ENCODE results near the gene COL25A1. TPM values are rescaled to one million over a fixed set of nuclear protein-coding genes. Genes with fewer than 3 reads are reported as not detected.

COL25A1 gene
- total RNA-seq, 1 experiment from 2014 or later: not detected

DNA sequence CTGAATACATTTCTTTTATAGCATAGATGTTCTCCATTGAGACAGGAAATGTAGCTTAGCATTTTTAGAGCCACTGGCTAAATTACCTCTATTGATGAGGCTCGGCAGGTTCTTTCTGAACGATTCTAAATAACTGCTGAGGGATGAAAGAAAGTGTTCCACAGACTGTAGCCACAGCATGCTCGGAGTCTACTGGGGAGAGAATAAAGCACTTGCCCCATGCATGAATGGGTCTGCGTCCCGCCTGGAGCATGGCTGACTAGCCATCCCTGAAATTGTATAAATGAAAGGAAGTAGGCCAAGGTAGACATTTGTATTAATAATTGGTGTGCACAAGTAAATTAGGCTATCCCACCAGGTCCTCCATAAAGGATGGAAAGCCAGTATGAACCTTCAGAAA lies 269.8 kb downstream of the COL25A1 start:
- intact Hi-C loops (cut with micrococcal nuclease; ENCODE audit: unreplicated experiment) (no loop called here), in situ Hi-C loops (cut with HindIII; ENCODE audit: low pct_unique_long_range_greater_than_20kb, low sequenced_read_pairs) (no loop called here)
- TF ChIP-seq, protein P1, sequence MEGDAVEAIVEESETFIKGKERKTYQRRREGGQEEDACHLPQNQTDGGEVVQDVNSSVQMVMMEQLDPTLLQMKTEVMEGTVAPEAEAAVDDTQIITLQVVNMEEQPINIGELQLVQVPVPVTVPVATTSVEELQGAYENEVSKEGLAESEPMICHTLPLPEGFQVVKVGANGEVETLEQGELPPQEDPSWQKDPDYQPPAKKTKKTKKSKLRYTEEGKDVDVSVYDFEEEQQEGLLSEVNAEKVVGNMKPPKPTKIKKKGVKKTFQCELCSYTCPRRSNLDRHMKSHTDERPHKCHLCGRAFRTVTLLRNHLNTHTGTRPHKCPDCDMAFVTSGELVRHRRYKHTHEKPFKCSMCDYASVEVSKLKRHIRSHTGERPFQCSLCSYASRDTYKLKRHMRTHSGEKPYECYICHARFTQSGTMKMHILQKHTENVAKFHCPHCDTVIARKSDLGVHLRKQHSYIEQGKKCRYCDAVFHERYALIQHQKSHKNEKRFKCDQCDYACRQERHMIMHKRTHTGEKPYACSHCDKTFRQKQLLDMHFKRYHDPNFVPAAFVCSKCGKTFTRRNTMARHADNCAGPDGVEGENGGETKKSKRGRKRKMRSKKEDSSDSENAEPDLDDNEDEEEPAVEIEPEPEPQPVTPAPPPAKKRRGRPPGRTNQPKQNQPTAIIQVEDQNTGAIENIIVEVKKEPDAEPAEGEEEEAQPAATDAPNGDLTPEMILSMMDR (IDR thresholded peaks at IDR 0.05): no peak
- TF ChIP-seq, protein P2, sequence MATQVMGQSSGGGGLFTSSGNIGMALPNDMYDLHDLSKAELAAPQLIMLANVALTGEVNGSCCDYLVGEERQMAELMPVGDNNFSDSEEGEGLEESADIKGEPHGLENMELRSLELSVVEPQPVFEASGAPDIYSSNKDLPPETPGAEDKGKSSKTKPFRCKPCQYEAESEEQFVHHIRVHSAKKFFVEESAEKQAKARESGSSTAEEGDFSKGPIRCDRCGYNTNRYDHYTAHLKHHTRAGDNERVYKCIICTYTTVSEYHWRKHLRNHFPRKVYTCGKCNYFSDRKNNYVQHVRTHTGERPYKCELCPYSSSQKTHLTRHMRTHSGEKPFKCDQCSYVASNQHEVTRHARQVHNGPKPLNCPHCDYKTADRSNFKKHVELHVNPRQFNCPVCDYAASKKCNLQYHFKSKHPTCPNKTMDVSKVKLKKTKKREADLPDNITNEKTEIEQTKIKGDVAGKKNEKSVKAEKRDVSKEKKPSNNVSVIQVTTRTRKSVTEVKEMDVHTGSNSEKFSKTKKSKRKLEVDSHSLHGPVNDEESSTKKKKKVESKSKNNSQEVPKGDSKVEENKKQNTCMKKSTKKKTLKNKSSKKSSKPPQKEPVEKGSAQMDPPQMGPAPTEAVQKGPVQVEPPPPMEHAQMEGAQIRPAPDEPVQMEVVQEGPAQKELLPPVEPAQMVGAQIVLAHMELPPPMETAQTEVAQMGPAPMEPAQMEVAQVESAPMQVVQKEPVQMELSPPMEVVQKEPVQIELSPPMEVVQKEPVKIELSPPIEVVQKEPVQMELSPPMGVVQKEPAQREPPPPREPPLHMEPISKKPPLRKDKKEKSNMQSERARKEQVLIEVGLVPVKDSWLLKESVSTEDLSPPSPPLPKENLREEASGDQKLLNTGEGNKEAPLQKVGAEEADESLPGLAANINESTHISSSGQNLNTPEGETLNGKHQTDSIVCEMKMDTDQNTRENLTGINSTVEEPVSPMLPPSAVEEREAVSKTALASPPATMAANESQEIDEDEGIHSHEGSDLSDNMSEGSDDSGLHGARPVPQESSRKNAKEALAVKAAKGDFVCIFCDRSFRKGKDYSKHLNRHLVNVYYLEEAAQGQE (IDR thresholded peaks at IDR 0.05; ENCODE audit: insufficient read depth in 1 of 2, low read depth in 2 of 2, low read length in 1 of 2): no peak
- no peak for TF ChIP-seq SIN3A (IDR thresholded peaks at IDR 0.05; ENCODE audit: borderline replicate concordance, insufficient read depth, low read depth, low read length)
- no peak for TF ChIP-seq POLR2AphosphoS5 (IDR thresholded peaks at IDR 0.05; ENCODE audit: low read depth, low read length)
- TF ChIP-seq TCF7L2 (IDR thresholded peaks at IDR 0.05; ENCODE audit: low read depth, low read length): no peak
- no peaks in the 10 kb centered on the region for H3K27me3 ChIP-seq (ENCODE audit: control insufficient read depth, insufficient read depth, low read length)
- no peak overlapping the region for H3K4me3 ChIP-seq (ENCODE audit: low read depth in 2 of 2, low read length in 2 of 2)
- H3K27ac ChIP-seq (ENCODE audit: low read length): no peak overlapping the region
- no TSS peak for BruUV-seq (replicated peaks)
- CTCF ChIA-PET: no interaction called here
- ATAC-seq (no peak), DNase-seq (ENCODE audit: low read depth, low spot score) (no peak)
- H3K36me3 ChIP-seq (ENCODE audit: control insufficient read depth, insufficient read depth, low read length): no peaks in the 10 kb centered on the region
- no peaks in the 10 kb centered on the region for H3K4me1 ChIP-seq (ENCODE audit: control insufficient read depth, insufficient read depth, low read length)
- POLR2A ChIA-PET: no interaction called here
- H3K9me3 ChIP-seq (ENCODE audit: control insufficient read depth, insufficient read depth, low read depth, low read length): no peaks in the 10 kb centered on the region

DNA sequence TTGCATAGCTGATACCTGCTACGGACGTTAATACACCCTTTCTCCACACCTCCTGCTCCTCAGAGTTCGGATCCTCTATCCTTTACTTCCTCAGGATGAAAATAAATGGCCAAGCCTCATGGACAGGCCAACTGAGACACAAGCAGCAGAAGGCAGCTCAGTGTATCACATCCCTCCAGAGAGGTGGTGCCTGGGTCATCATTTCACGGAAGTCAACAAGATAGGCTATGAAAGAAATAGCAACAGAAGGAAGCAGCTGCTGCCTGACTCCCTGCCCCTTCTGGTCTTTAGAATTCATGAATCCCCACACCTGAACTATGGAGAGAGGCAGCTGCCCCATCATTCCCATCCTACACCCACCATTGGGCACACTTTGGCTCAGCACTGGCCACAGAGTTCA lies 272.5 kb downstream of the COL25A1 start:
- TF ChIP-seq, protein P2 (IDR thresholded peaks at IDR 0.05; ENCODE audit: insufficient read depth in 1 of 2, low read depth in 2 of 2, low read length in 1 of 2): no peak
- TF ChIP-seq, protein P1 (IDR thresholded peaks at IDR 0.05): no peak
- TF ChIP-seq POLR2AphosphoS5 (IDR thresholded peaks at IDR 0.05; ENCODE audit: low read depth, low read length) (no peak), TCF7L2 (IDR thresholded peaks at IDR 0.05; ENCODE audit: low read depth, low read length) (no peak), SIN3A (IDR thresholded peaks at IDR 0.05; ENCODE audit: borderline replicate concordance, insufficient read depth, low read depth, low read length) (no peak)
- Histone ChIP-seq H3K27ac (ENCODE audit: low read length) (no peak overlapping the region), H3K36me3 (ENCODE audit: control insufficient read depth, insufficient read depth, low read length) (no peaks in the 10 kb centered on the region), H3K4me1 (ENCODE audit: control insufficient read depth, insufficient read depth, low read length) (no peaks in the 10 kb centered on the region), H3K9me3 (ENCODE audit: control insufficient read depth, insufficient read depth, low read depth, low read length) (no peaks in the 10 kb centered on the region), H3K27me3 (ENCODE audit: control insufficient read depth, insufficient read depth, low read length) (no peaks in the 10 kb centered on the region), H3K4me3 (ENCODE audit: low read depth in 2 of 2, low read length in 2 of 2) (no peak overlapping the region)
- in situ Hi-C loops (cut with HindIII; ENCODE audit: low pct_unique_long_range_greater_than_20kb, low sequenced_read_pairs): no loop called here
- CTCF ChIA-PET: no interaction called here
- no peak for ATAC-seq
- intact Hi-C loops (cut with micrococcal nuclease; ENCODE audit: unreplicated experiment): no loop called here
- no TSS peak for BruUV-seq (replicated peaks)
- no peak for DNase-seq (ENCODE audit: low read depth, low spot score)
- POLR2A ChIA-PET: no interaction called here

All from Panc1 (cell line).